Activated CD4-positive, alpha-beta T cell treated with anti-CD3 and anti-CD28 coated beads, Interleukin-2, amount 50 U/mL, for 1 hour (primary cell): ENCODE results near the gene KIF24.
"Not testable (repeated sequence)": the region's sequence is repeated elsewhere in the genome, so short reads cannot be mapped to it uniquely, and the experiment has no call there.

Experiments used
- DNase-seq: peaks from one replicate; pipeline ENCODE4 v3.0.0-alpha.2; 2020

Gene KIF24

GRCh38 chr9:34365282-34365681, 36.2 kb upstream of the KIF24 start:
- DNase-seq, result no peak

GRCh38 chr9:34363619-34364351, 34.7 kb upstream of the KIF24 start:
- DNase-seq, result no peak

GRCh38 chr9:34362614-34363214, 33.6 kb upstream of the KIF24 start:
- no peak for DNase-seq

GRCh38 chr9:34352957-34353356, 23.9 kb upstream of the KIF24 start:
- not testable (repeated sequence) for DNase-seq

GRCh38 chr9:34352122-34352652, 23.1 kb upstream of the KIF24 start:
- not testable (repeated sequence) for DNase-seq

GRCh38 chr9:34349324-34349723, 20.3 kb upstream of the KIF24 start:
- DNase-seq, result no peak

GRCh38 chr9:34347800-34348158, 18.7 kb upstream of the KIF24 start:
- DNase-seq, result no peak

- no peak for DNase-seq
Observed at GRCh38 chr9:34346873-34347799, 18.1 kb upstream of the KIF24 start.

GRCh38 chr9:34343605-34344004, 14.5 kb upstream of the KIF24 start:
- no peak for DNase-seq

GRCh38 chr9:34343090-34343489, 14.0 kb upstream of the KIF24 start:
- DNase-seq, result no peak

GRCh38 chr9:34341659-34342295, 12.7 kb upstream of the KIF24 start:
- DNase-seq, result no peak

GRCh38 chr9:34338665-34339385, 9.8 kb upstream of the KIF24 start:
- no peak for DNase-seq

GRCh38 chr9:34338079-34338478, 9.0 kb upstream of the KIF24 start:
- not testable (repeated sequence) for DNase-seq

- no peak for DNase-seq
Observed at GRCh38 chr9:34337403-34337802, 8.3 kb upstream of the KIF24 start.

GRCh38 chr9:34335376-34335775, 6.3 kb upstream of the KIF24 start:
- no peak for DNase-seq

- DNase-seq, result no peak
Observed at GRCh38 chr9:34334916-34335315, 5.8 kb upstream of the KIF24 start.

- no peak for DNase-seq
Observed at GRCh38 chr9:34334337-34334824, 5.3 kb upstream of the KIF24 start.

GRCh38 chr9:34333836-34334235, 4.8 kb upstream of the KIF24 start:
- DNase-seq, result no peak

- DNase-seq, result no peak
Observed at GRCh38 chr9:34332076-34332964, 3.3 kb upstream of the KIF24 start.

- DNase-seq, result no peak
Observed at GRCh38 chr9:34331196-34331595, 2.1 kb upstream of the KIF24 start.

GRCh38 chr9:34328500-34328986, 525 bp downstream of the KIF24 start:
- no peak for DNase-seq
